Stimulated activated CD8-positive, alpha-beta memory T cell treated with anti-CD3 and anti-CD28 coated beads, Interleukin-15, amount 100 ng/mL, for 4 hours (primary cell): Measurements from ENCODE around the gene KIF23.
A peak's percentile ranks its signal among the peaks of the same experiment; 100 is the strongest.
"Not testable (repeated sequence)": the region's sequence is repeated elsewhere in the genome, so short reads cannot be mapped to it uniquely, and the experiment has no call there.

Source experiments
- DNase-seq, 2 donors: peaks; one replicate each; pipeline ENCODE4 v3.0.0-alpha.2; 2020; ENCODE audit warnings: low read depth in 2 of 2

The KIF23 gene

GRCh38 chr15:69413822-69414700 lies at the start of gene KIF23:
Gene KIF23 (plus strand): TSS chr15:69414349. CDS start chr15:69414466, 117 bp downstream.
- DNase-seq = peak; percentile 78 to 86

- no peak for DNase-seq
These were observed 46.9 kb upstream of the KIF23 start for GRCh38 chr15:69367236-69367635.

GRCh38 chr15:69369631-69370030 lies 44.5 kb upstream of the KIF23 start:
- no peak for DNase-seq

GRCh38 chr15:69373406-69373805 lies 40.7 kb upstream of the KIF23 start:
- DNase-seq = no peak

GRCh38 chr15:69375151-69375790 lies 38.9 kb upstream of the KIF23 start:
- no peak for DNase-seq

GRCh38 chr15:69377216-69377970 lies 36.8 kb upstream of the KIF23 start:
- DNase-seq = no peak

- DNase-seq = no peak
These were observed 33.9 kb upstream of the KIF23 start for GRCh38 chr15:69380100-69380725.

- no peak for DNase-seq
These were observed 33.4 kb upstream of the KIF23 start for GRCh38 chr15:69380726-69381105.

GRCh38 chr15:69382176-69382575 lies 32.0 kb upstream of the KIF23 start:
- not testable (repeated sequence) for DNase-seq

- DNase-seq = not testable (repeated sequence)
These were observed 30.1 kb upstream of the KIF23 start for GRCh38 chr15:69384066-69384465.

- DNase-seq = no peak
These were observed 29.2 kb upstream of the KIF23 start for GRCh38 chr15:69384626-69385598.

- DNase-seq = no peak
These were observed 28.3 kb upstream of the KIF23 start for GRCh38 chr15:69385831-69386230.

- no peak for DNase-seq
These were observed 27.9 kb upstream of the KIF23 start for GRCh38 chr15:69386284-69386683.

GRCh38 chr15:69388260-69388705 lies 25.9 kb upstream of the KIF23 start:
- DNase-seq = no peak

GRCh38 chr15:69389426-69389825 lies 24.7 kb upstream of the KIF23 start:
- no peak for DNase-seq

- no peak for DNase-seq
These were observed 23.6 kb upstream of the KIF23 start for GRCh38 chr15:69390575-69390974.

- DNase-seq = no peak
These were observed 22.9 kb upstream of the KIF23 start for GRCh38 chr15:69391046-69391757.

- no peak for DNase-seq
These were observed 21.8 kb upstream of the KIF23 start for GRCh38 chr15:69392352-69392751.

- no peak for DNase-seq
These were observed 20.2 kb upstream of the KIF23 start for GRCh38 chr15:69393831-69394491.
